H1 (cell line): ENCODE results near the gene VWA2. TPM values are rescaled to one million over a fixed set of nuclear protein-coding genes. Genes with fewer than 3 reads are reported as not detected.

Source experiments
- CTCF ChIA-PET: fragments of 300-600 bp; sonication (Branson Sonifier 250); formaldehyde crosslinking; loops from one replicate; lab custom pipeline; 2021; ENCODE audit not compliant: partially characterized antibody; lab: Charles Lee
- POLR2A ChIA-PET: fragments of 300-600 bp; sonication (Branson Sonifier 250); formaldehyde crosslinking; loops from one replicate; lab custom pipeline; 2021; ENCODE audit warnings: inconsistent platforms; ENCODE audit not compliant: partially characterized antibody; lab: Charles Lee
- DNase-seq, 2 experiments: peaks; one replicate each; pipeline versions ENCODE4 v3.0.0 to v3.0.0-alpha.2; 2010 to 2022; ENCODE audit warnings: low spot score in 2 of 2, low read depth in 1 of 2, mixed read lengths in 1 of 2
- FAIRE-seq: peaks from 2 replicates; lab custom pipeline; 2011; peaks lifted over from hg19 to GRCh38; lab: Jason Lieb, UNC
- H2AFZ ChIP-seq: 2 replicates; pipeline ENCODE4 v1.8.1; 2012; ENCODE audit warnings: low read length, inconsistent platforms
- H2AK5ac ChIP-seq: 2 replicates; pipeline ENCODE4 v1.6.1; 2013; ENCODE audit warnings: low read depth, low read length
- H2BK120ac ChIP-seq: replicated peaks from 2 replicates; pipeline ENCODE3; 2013; ENCODE audit warnings: low read depth, low read length, inconsistent platforms
- H2BK12ac ChIP-seq: 2 replicates; pipeline ENCODE4 v1.6.1; 2013; ENCODE audit warnings: low read depth, low read length
- H2BK15ac ChIP-seq: 2 replicates; pipeline ENCODE4 v1.6.1; 2013; ENCODE audit warnings: low read length
- H2BK20ac ChIP-seq: 2 replicates; pipeline ENCODE4 v1.6.1; 2013; ENCODE audit warnings: low read length
- H2BK5ac ChIP-seq: 2 replicates; pipeline ENCODE4 v1.6.1; 2013; ENCODE audit warnings: low read depth, low read length
- H3K14ac ChIP-seq: 2 replicates; pipeline ENCODE4 v1.6.1; 2013; ENCODE audit warnings: inconsistent platforms; ENCODE audit not compliant: insufficient read length
- H3K18ac ChIP-seq: 2 replicates; pipeline ENCODE4 v1.6.1; 2013; ENCODE audit warnings: low read length; ENCODE audit errors: extremely low read depth
- H3K23ac ChIP-seq: 2 replicates; pipeline ENCODE4 v1.6.1; 2013; ENCODE audit warnings: inconsistent platforms; ENCODE audit not compliant: insufficient read length
- H3K23me2 ChIP-seq: 2 replicates; pipeline ENCODE4 v1.6.1; 2013; ENCODE audit warnings: low read depth, low read length
- H3K27ac ChIP-seq: 2 replicates; pipeline ENCODE4 v1.6.1; 2011; ENCODE audit warnings: low read depth, low read length, inconsistent platforms
- H3K27me3 ChIP-seq, 4 experiments: replicated peaks in 1 of 4; 1 replicate in 1 of 4; 2 replicates in 3 of 4; pipeline versions ENCODE4 v1.6.1 to v1.8.1; 2011 to 2013; ENCODE audit warnings: low read length in 3 of 4, mild to moderate bottlenecking in 3 of 4, inconsistent platforms in 2 of 4, mixed read lengths in 2 of 4, moderate library complexity in 1 of 4; ENCODE audit not compliant: control insufficient read depth in 3 of 4, insufficient read depth in 3 of 4; ENCODE audit errors: extremely low read depth in 1 of 4
- H3K36me3 ChIP-seq, 4 experiments: 2 replicates each; pipeline versions ENCODE4 v1.6.1 to v1.8.1; 2011 to 2013; ENCODE audit warnings: mild to moderate bottlenecking in 4 of 4, low read length in 3 of 4, moderate library complexity in 2 of 4, control low read depth in 1 of 4, inconsistent platforms in 1 of 4; ENCODE audit not compliant: insufficient read depth in 4 of 4, control insufficient read depth in 2 of 4
- H3K4ac ChIP-seq: replicated peaks from 2 replicates; pipeline ENCODE3; 2013; ENCODE audit warnings: low read length, low read depth, mixed read lengths, inconsistent platforms; ENCODE audit not compliant: insufficient read length
- H3K4me1 ChIP-seq, 4 experiments: replicated peaks in 1 of 4; 1 replicate in 1 of 4; 2 replicates in 3 of 4; pipeline versions ENCODE4 v1.6.1 to v1.8.1; 2011 to 2013; ENCODE audit warnings: low read length in 3 of 4, inconsistent platforms in 2 of 4, mixed read lengths in 1 of 4; ENCODE audit not compliant: insufficient read depth in 4 of 4, control insufficient read depth in 3 of 4
- H3K4me2 ChIP-seq, 2 experiments: 2 replicates each; pipeline versions ENCODE4 v1.6.1 to v1.8.1; 2011 to 2013; ENCODE audit warnings: low read depth in 2 of 2, low read length in 2 of 2, control low read depth in 1 of 2, inconsistent platforms in 1 of 2, mild to moderate bottlenecking in 1 of 2; ENCODE audit not compliant: insufficient read depth in 1 of 2
- H3K4me3 ChIP-seq, 4 experiments: fragments of 200-600, 300-600 bp in 1 of 4; sonication (generic), shearing (Covaris generic), sonication (Bioruptor Twin) in 1 of 4; 2 replicates each; pipeline versions ENCODE4 v1.5.1 to v1.8.1; 2011 to 2016; ENCODE audit warnings: low read length in 4 of 4, low read depth in 3 of 4, control low read depth in 2 of 4, inconsistent platforms in 2 of 4, mild to moderate bottlenecking in 2 of 4, mixed read lengths in 1 of 4, moderate library complexity in 1 of 4; ENCODE audit not compliant: insufficient read depth in 2 of 4; ENCODE audit errors: extremely low read depth in 1 of 4
- H3K56ac ChIP-seq: replicated peaks from 2 replicates; pipeline ENCODE3; 2013; ENCODE audit warnings: low read depth, mild to moderate bottlenecking, mixed read lengths, low read length, inconsistent platforms; ENCODE audit not compliant: insufficient read length
- H3K79me1 ChIP-seq: 2 replicates; pipeline ENCODE4 v1.6.1; 2013; ENCODE audit warnings: low read depth, low read length, control low read depth
- H3K79me2 ChIP-seq, 2 experiments: 2 replicates each; pipeline versions ENCODE4 v1.6.1 to v1.8.1; 2012 to 2013; ENCODE audit warnings: low read length in 2 of 2, mild to moderate bottlenecking in 2 of 2, inconsistent platforms in 1 of 2; ENCODE audit not compliant: insufficient read depth in 2 of 2, control insufficient read depth in 1 of 2
- H3K9ac ChIP-seq, 4 experiments: replicated peaks in 1 of 4; 1 replicate in 1 of 4; 2 replicates in 3 of 4; pipeline versions ENCODE4 v1.6.1 to v1.8.1; 2011 to 2013; ENCODE audit warnings: low read depth in 3 of 4, low read length in 3 of 4, control low read depth in 2 of 4, mild to moderate bottlenecking in 2 of 4, moderate library complexity in 2 of 4, inconsistent platforms in 1 of 4; ENCODE audit errors: extremely low read depth in 1 of 4
- H3K9me3 ChIP-seq, 2 experiments: 2 replicates each; pipeline versions ENCODE4 v1.6.1 to v1.8.1; 2012 to 2013; ENCODE audit warnings: mild to moderate bottlenecking in 2 of 2, moderate library complexity in 2 of 2, control low read depth in 1 of 2, inconsistent platforms in 1 of 2, low read depth in 1 of 2, low read length in 1 of 2, mixed read lengths in 1 of 2; ENCODE audit not compliant: insufficient read depth in 2 of 2
- H4K20me1 ChIP-seq, 2 experiments: replicated peaks in 1 of 2; 2 replicates each; pipeline versions ENCODE3 to v1.8.1; 2011 to 2013; ENCODE audit warnings: inconsistent platforms in 2 of 2, low read length in 2 of 2, mild to moderate bottlenecking in 1 of 2; ENCODE audit not compliant: insufficient read depth in 2 of 2, control insufficient read depth in 1 of 2
- H4K5ac ChIP-seq: 2 replicates; pipeline ENCODE4 v1.6.1; 2013; ENCODE audit warnings: low read length, low read depth, mixed read lengths, inconsistent platforms; ENCODE audit not compliant: insufficient read length
- H4K8ac ChIP-seq: 2 replicates; pipeline ENCODE4 v1.8.0; 2013; ENCODE audit warnings: mild to moderate bottlenecking, moderate library complexity, low read length, inconsistent platforms; ENCODE audit not compliant: insufficient read depth; ENCODE audit errors: extremely low read depth
- H4K91ac ChIP-seq: replicated peaks from 2 replicates; pipeline ENCODE3; 2013; ENCODE audit warnings: low read length, mixed read lengths, inconsistent platforms; ENCODE audit not compliant: insufficient read length
- CBX8 ChIP-seq: fragments of 300-800, 300-1000 bp; sonication (generic); IDR thresholded peaks from 2 replicates; pipeline ENCODE4 v1.7.1; 2016; ENCODE audit warnings: low read depth, low read length, borderline replicate concordance
- CEBPB ChIP-seq: IDR thresholded peaks from 2 replicates; pipeline ENCODE4 v1.6.1; 2012; ENCODE audit warnings: low read depth, low read length
- CHD1 ChIP-seq: IDR thresholded peaks from 2 replicates; pipeline ENCODE4 v1.6.1; 2012; ENCODE audit warnings: low read depth, low read length, improper control_type of control experiment
- RAD21 ChIP-seq, 2 experiments: IDR thresholded peaks in 1 of 2; conservative IDR thresholded peaks in 1 of 2; 2 replicates each; pipeline ENCODE4 v1.6.1; 2011; ENCODE audit warnings: low read depth in 2 of 2, low read length in 2 of 2, improper control_type of control experiment in 1 of 2, inconsistent platforms in 1 of 2, mild to moderate bottlenecking in 1 of 2, moderate library complexity in 1 of 2
- SP2 ChIP-seq: IDR thresholded peaks from 2 replicates; pipeline ENCODE4 v1.6.1; 2012; ENCODE audit warnings: mild to moderate bottlenecking, low read length, inconsistent platforms
- YY1 ChIP-seq: IDR thresholded peaks from 2 replicates; pipeline ENCODE4 v1.6.1; 2011; ENCODE audit warnings: low read depth, mild to moderate bottlenecking, low read length
- WGBS, 2 experiments: shearing (Covaris generic) in 1 of 2; methylation state at CpG; one replicate each; pipeline versions ENCODE4 v1.1.6 to v1.1.7; 2013 to 2015; ENCODE audit warnings: low lambda C conversion rate in 2 of 2, mixed read lengths in 2 of 2, inconsistent platforms in 1 of 2, low coverage in 1 of 2, missing lambda C conversion rate in 1 of 2; ENCODE audit not compliant: insufficient replicate concordance in 2 of 2, insufficient coverage in 1 of 2, insufficient read length in 1 of 2; ENCODE audit errors: extremely low coverage in 1 of 2, missing lambda C conversion rate in 1 of 2; 5-methylcytosine and 5-hydroxymethylcytosine counted together
- polyA plus RNA-seq, 7 experiments: library from polyadenylated mRNA; depleted of rRNA in 3 of 7; stranded (reverse) in 5 of 7; unstranded in 2 of 7; fragments of >200 nt in 5 of 7; fragments of 200-250 nt in 2 of 7; gene quantifications; 1 replicate in 5 of 7; 2 replicates in 1 of 7; 4 replicates in 1 of 7; pipeline versions ENCODE4 v1.2.1 to v1.2.3, GENCODE V29; 2011 to 2013; ENCODE audit warnings: missing spikeins in 2 of 7, mixed read lengths in 2 of 7
- total RNA-seq: library from RNA; stranded (reverse); fragmentation: NEBNext Ultra II Directional; extraction: Animal tissue kit (Norgen Biotek cat#: 25700); gene quantifications from 2 replicates; pipeline ENCODE4 v1.2.1, GENCODE V29; 2021

VWA2 gene
- total and polyA plus RNA-seq, 2 of the 8 experiments (the other 6 are each of a cell fraction or from before 2014, with no cell fraction given): 2.8 to 2.9 TPM

DNA sequence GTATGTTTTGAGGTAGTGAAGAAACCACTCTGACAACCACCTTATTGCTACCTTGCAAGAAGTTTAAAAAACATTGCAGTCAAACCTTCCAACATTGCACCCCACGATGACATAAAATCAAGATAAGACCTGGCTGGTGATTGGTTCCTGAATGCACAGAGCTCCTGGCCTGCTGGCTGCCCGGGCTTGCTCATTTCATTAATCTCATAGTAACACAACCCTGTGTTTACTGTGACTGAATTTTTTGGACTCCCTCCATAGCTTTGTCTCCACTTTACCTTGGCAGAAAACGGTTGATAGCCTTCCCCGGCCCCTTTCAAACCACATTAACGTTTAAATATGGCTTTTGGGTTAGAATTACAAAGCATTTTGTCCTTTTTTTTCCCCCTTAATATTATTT lies 27.5 kb downstream of the VWA2 start:
- Histone ChIP-seq H3K27ac (no peak overlapping the region; the same call in 1 of the 2 replicates), H2BK120ac (no peak overlapping the region), H3K4me3 (no peak overlapping the region), H3K36me3 (no peaks in the 10 kb centered on the region), H3K56ac (no peak overlapping the region), H3K14ac (no peak overlapping the region), H4K91ac (no peak overlapping the region), H3K4ac (no peak overlapping the region), H2BK15ac (no peak overlapping the region), H3K4me1 (no peaks in the 10 kb centered on the region), H2BK20ac (no peak overlapping the region), H3K23me2 (0 out of 2 replicates have a peak, but pooled peaks cover 2% of the 10 kb centered on the region), H3K18ac (no peak overlapping the region), H3K79me2 (no peaks in the 10 kb centered on the region), H3K27me3 (no peaks in the 10 kb centered on the region), H2BK5ac (no peak overlapping the region), H4K20me1 (no peaks in the 10 kb centered on the region), H4K5ac (no peak overlapping the region), H3K4me2 (no peak overlapping the region), H3K9ac (no peak overlapping the region), H2AK5ac (no peak overlapping the region), H2BK12ac (no peak overlapping the region), H3K23ac (no peak overlapping the region), H4K8ac (no peak overlapping the region), H3K79me1 (no peaks in the 10 kb centered on the region), H2AFZ (no peak overlapping the region), H3K9me3 (no peaks in the 10 kb centered on the region)
- DNase-seq (no peak), FAIRE-seq (no peak)
- WGBS, 2 experiments: 83% methylated on average over 5 of the region's 5 CpGs; no CpG with 5 or more reads in 1 of the 2 experiments
- TF ChIP-seq RAD21 (IDR thresholded peaks at IDR 0.05 in 1 of 2, conservative IDR thresholded peaks at IDR 0.05 in 1 of 2; ENCODE audit: low read depth in 2 of 2, low read length in 2 of 2): no peak
- no peak for TF ChIP-seq SP2
- TF ChIP-seq CHD1: no peak
- TF ChIP-seq YY1: no peak
- no peak for TF ChIP-seq CEBPB
- TF ChIP-seq CBX8: no peak
- ChIA-PET CTCF (interaction anchor here (0.6 to 2.2 kb wide), 5 partner anchors 11 to 121 kb away, joined by 3 to 6 read pairs (median 5); no protein-coding TSS in a partner anchor), POLR2A (interaction anchor here (0.7 kb wide), 1 partner anchor 179 kb away, joined by 3 read pairs; no protein-coding TSS in a partner anchor)
